C4-2B (cell line): ENCODE data around the gene TMEM178B.

ENCODE experiments used
- ZFX ChIP-seq: fragments of 450-650 bp; IDR thresholded peaks from 2 replicates; pipeline ENCODE4 v1.6.1; 2017
- TF ChIP-seq, protein P1 (sequence below): fragments of 450-650 bp; conservative IDR thresholded peaks from 2 replicates; pipeline ENCODE4 v1.5.1; 2017; ENCODE audit warnings: mild to moderate bottlenecking

DNA sequence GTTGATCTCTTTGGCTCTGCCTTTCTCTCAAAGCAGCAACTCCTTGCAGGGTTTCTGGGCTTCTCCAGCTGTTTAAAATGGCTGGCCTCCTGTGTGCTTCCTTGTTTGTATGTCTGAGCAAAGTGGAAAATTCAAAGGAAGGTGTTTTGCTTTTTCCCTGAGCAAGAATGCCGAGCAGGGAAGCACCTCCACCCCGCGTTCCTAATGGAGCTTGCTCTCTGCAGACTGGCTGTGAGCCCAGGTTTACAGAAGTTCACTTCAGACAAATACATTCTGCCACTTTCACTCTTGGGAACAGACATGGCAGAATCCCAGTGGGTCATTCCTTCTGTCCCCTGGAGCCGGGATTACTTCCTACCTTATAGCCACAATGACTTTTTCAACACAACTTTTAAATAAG lies 295.6 kb downstream of the TMEM178B start:
- TF ChIP-seq, protein P1, sequence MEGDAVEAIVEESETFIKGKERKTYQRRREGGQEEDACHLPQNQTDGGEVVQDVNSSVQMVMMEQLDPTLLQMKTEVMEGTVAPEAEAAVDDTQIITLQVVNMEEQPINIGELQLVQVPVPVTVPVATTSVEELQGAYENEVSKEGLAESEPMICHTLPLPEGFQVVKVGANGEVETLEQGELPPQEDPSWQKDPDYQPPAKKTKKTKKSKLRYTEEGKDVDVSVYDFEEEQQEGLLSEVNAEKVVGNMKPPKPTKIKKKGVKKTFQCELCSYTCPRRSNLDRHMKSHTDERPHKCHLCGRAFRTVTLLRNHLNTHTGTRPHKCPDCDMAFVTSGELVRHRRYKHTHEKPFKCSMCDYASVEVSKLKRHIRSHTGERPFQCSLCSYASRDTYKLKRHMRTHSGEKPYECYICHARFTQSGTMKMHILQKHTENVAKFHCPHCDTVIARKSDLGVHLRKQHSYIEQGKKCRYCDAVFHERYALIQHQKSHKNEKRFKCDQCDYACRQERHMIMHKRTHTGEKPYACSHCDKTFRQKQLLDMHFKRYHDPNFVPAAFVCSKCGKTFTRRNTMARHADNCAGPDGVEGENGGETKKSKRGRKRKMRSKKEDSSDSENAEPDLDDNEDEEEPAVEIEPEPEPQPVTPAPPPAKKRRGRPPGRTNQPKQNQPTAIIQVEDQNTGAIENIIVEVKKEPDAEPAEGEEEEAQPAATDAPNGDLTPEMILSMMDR, result no peak
- no peak for TF ChIP-seq ZFX
